Fibroblast of the aortic adventitia (primary cell): ENCODE measurements around the gene SEMA4D. TPM values are rescaled to one million over a fixed set of nuclear protein-coding genes. Genes with fewer than 3 reads are reported as not detected.

Experiments used
- DNase-seq: peaks from one replicate; pipeline ENCODE4 v3.0.0-alpha.2; 2010; ENCODE audit warnings: low read depth
- H3K4me3 ChIP-seq: 2 replicates; pipeline ENCODE4 v1.5.1; 2011; ENCODE audit warnings: low read depth, mild to moderate bottlenecking, control low read depth, low read length, moderate library complexity
- CTCF ChIP-seq: IDR thresholded peaks from 2 replicates; pipeline ENCODE4 v1.5.1; 2011; ENCODE audit warnings: mild to moderate bottlenecking, low read length, control low read depth, inconsistent platforms; ENCODE audit not compliant: insufficient read depth
- total RNA-seq: library from RNA; depleted of rRNA; stranded (reverse); fragments of >200 nt; gene quantifications from 2 replicates; pipeline ENCODE4 v1.2.3, GENCODE V29; 2012; ENCODE audit warnings: low replicate concordance

SEMA4D gene
- total RNA-seq, 1 donor, result 0.36 TPM

GRCh38 chr9:89464300-89464901, 33.5 kb downstream of the SEMA4D start:
- no peak for DNase-seq

GRCh38 chr9:89462817-89463683, 34.9 kb downstream of the SEMA4D start:
- DNase-seq, result no peak
- TF ChIP-seq CTCF, result no peak
- H3K4me3 ChIP-seq, result no peak overlapping the region

More at GRCh38 chr9:89464300-89464901, 33.5 kb downstream of the SEMA4D start:
- no peak overlapping the region for H3K4me3 ChIP-seq
- no peak for TF ChIP-seq CTCF

- no peak for TF ChIP-seq CTCF
- H3K4me3 ChIP-seq, result no peak overlapping the region
- no peak for DNase-seq
Measured at GRCh38 chr9:89462199-89462598, 35.7 kb downstream of the SEMA4D start.

- no peak for TF ChIP-seq CTCF
- H3K4me3 ChIP-seq, result no peak overlapping the region
- DNase-seq, result peak; percentile 5
Measured at GRCh38 chr9:89461265-89461664, 36.6 kb downstream of the SEMA4D start.

GRCh38 chr9:89460551-89460950, 37.4 kb downstream of the SEMA4D start:
- no peak for DNase-seq
- H3K4me3 ChIP-seq, result no peak overlapping the region
- TF ChIP-seq CTCF, result no peak

- no peak for DNase-seq
- TF ChIP-seq CTCF, result no peak
- H3K4me3 ChIP-seq, result no peak overlapping the region
Measured at GRCh38 chr9:89458768-89459496, 39.0 kb downstream of the SEMA4D start.
